HEK293 (cell line): ENCODE measurements around the gene SPAAR.

ENCODE experiments used
- CTCF ChIA-PET: fragments of 350-600 bp; formaldehyde crosslinking; extraction: SDS; loops from one replicate; lab custom pipeline; 2021; ENCODE audit warnings: antibody characterized with exemption; lab: Yijun Ruan, JAX
- POLR2A ChIA-PET: fragments of 300-600 bp; formaldehyde crosslinking; extraction: SDS; loops from one replicate; lab custom pipeline; 2020; ENCODE audit warnings: antibody characterized with exemption, inconsistent platforms; lab: Yijun Ruan, JAX
- H3K27ac ChIP-seq: fragments of 200-500 bp; sonication (Bioruptor generic); 2 replicates; pipeline ENCODE4 v1.5.1; 2014; ENCODE audit warnings: low read depth, low read length, control low read depth, inconsistent platforms; ENCODE audit errors: extremely low read depth
- H3K36me3 ChIP-seq, 2 experiments: fragments of 200-500 bp in 1 of 2; sonication (Bioruptor generic) in 1 of 2; 1 replicate in 1 of 2; 2 replicates in 1 of 2; pipeline ENCODE4 v1.5.1; 2014 to 2017; ENCODE audit warnings: inconsistent platforms in 2 of 2, low read length in 2 of 2; ENCODE audit not compliant: control insufficient read depth in 2 of 2, insufficient read depth in 1 of 2
- H3K4me1 ChIP-seq: fragments of 200-500 bp; sonication (Bioruptor generic); 2 replicates; pipeline ENCODE4 v1.5.1; 2014; ENCODE audit warnings: mild to moderate bottlenecking, low read length, inconsistent platforms; ENCODE audit not compliant: control insufficient read depth, insufficient read depth
- H3K4me3 ChIP-seq: 2 replicates; pipeline ENCODE4 v1.5.1; 2011; ENCODE audit warnings: low read depth, mild to moderate bottlenecking, control low read depth, low read length, moderate library complexity
- H3K9me3 ChIP-seq: fragments of 200-500 bp; sonication (Bioruptor generic); 2 replicates; pipeline ENCODE4 v1.5.1; 2014; ENCODE audit warnings: low read depth, low read length, inconsistent platforms; ENCODE audit not compliant: control insufficient read depth, insufficient read depth
- SP7 ChIP-seq: fragments of 450-650 bp; formaldehyde crosslinking; IDR thresholded peaks from 2 replicates; pipeline ENCODE4 v1.5.1; 2016; ENCODE audit warnings: missing biosample characterization, missing genetic modification characterization
- YY1 ChIP-seq: fragments of 450-650 bp; formaldehyde crosslinking; IDR thresholded peaks from 2 replicates; pipeline ENCODE4 v1.5.1; 2018; ENCODE audit warnings: missing biosample characterization, missing genetic modification characterization
- ZBTB20 ChIP-seq: fragments of 450-650 bp; formaldehyde crosslinking; IDR thresholded peaks from 2 replicates; pipeline ENCODE4 v1.5.1; 2016; ENCODE audit warnings: missing biosample characterization, missing genetic modification characterization
- ZNF140 ChIP-seq: fragments of 450-650 bp; formaldehyde crosslinking; IDR thresholded peaks from 2 replicates; pipeline ENCODE4 v1.5.1; 2016; ENCODE audit warnings: missing biosample characterization, missing genetic modification characterization
- ZNF239 ChIP-seq: fragments of 450-650 bp; formaldehyde crosslinking; IDR thresholded peaks from 2 replicates; pipeline ENCODE4 v1.5.1; 2016; ENCODE audit warnings: missing biosample characterization, missing genetic modification characterization
- ZNF335 ChIP-seq: fragments of 450-650 bp; formaldehyde crosslinking; conservative IDR thresholded peaks from 2 replicates; pipeline ENCODE4 v1.5.1; 2016; ENCODE audit warnings: missing biosample characterization, missing genetic modification characterization
- ZNF501 ChIP-seq: fragments of 450-650 bp; formaldehyde crosslinking; IDR thresholded peaks from 2 replicates; pipeline ENCODE4 v1.5.1; 2016; ENCODE audit warnings: missing biosample characterization, missing genetic modification characterization
- ZNF510 ChIP-seq: fragments of 450-650 bp; formaldehyde crosslinking; IDR thresholded peaks from 2 replicates; pipeline ENCODE4 v1.5.1; 2018; ENCODE audit warnings: mild to moderate bottlenecking, missing genetic modification characterization, missing biosample characterization; ENCODE audit not compliant: insufficient replicate concordance
- ZNF560 ChIP-seq: fragments of 450-650 bp; formaldehyde crosslinking; IDR thresholded peaks from 2 replicates; pipeline ENCODE4 v1.5.1; 2017; ENCODE audit warnings: missing biosample characterization, missing genetic modification characterization, borderline replicate concordance
- TF ChIP-seq, protein P1 (sequence below): fragments of 450-650 bp; formaldehyde crosslinking; IDR thresholded peaks from 2 replicates; pipeline ENCODE4 v1.5.1; 2016; ENCODE audit warnings: missing biosample characterization, missing genetic modification characterization
- TF ChIP-seq, protein P2 (sequence below): fragments of 450-650 bp; formaldehyde crosslinking; IDR thresholded peaks from 2 replicates; pipeline ENCODE4 v1.5.1; 2016; ENCODE audit warnings: missing biosample characterization, missing genetic modification characterization
- TF ChIP-seq, protein P3 (sequence below): fragments of 450-650 bp; formaldehyde crosslinking; IDR thresholded peaks from 2 replicates; pipeline ENCODE4 v1.5.1; 2016; ENCODE audit warnings: missing biosample characterization, missing genetic modification characterization, borderline replicate concordance
- TF ChIP-seq, protein P4 (sequence below): fragments of 450-650 bp; formaldehyde crosslinking; IDR thresholded peaks from 2 replicates; pipeline ENCODE4 v1.5.1; 2016; ENCODE audit warnings: missing biosample characterization, missing genetic modification characterization
- TF ChIP-seq, protein P5 (sequence below): fragments of 450-650 bp; formaldehyde crosslinking; IDR thresholded peaks from 2 replicates; pipeline ENCODE4 v1.5.1; 2016; ENCODE audit warnings: missing biosample characterization, missing genetic modification characterization

The SPAAR gene

DNA sequence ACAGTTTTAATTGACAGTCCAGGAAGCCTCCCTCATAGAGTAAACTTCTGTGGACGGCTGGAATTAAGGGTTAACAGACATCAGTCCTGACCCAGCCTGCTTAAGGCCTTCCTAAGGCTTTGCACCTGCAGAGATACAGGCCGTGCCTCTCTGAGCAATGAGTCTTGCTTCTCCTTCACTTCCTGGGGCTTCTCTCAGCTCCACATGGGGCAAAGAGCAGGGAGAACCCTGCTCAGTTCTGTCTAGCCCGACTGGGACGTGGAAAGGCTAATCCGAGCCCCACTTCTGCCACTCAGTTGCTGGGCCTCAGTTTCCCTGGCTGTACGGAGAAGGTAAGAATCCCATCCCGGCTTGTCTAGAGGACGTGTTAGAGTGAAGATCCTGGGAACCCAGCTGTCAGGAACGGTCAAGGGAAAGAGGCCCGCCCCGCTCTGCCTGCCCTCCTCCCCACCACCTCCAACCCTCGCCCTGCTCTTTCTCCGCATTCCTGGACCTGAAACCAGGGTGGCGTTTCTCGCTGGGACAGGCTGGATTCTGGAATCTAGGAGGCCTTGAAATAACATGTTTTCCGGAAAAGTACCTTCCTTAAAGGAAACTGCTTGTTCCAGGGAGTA, 6.5 kb downstream of the SPAAR start:
- no peaks in the 10 kb centered on the region for H3K9me3 ChIP-seq
- H3K27ac ChIP-seq, result no peak overlapping the region
- no peak overlapping the region for H3K4me3 ChIP-seq
- ChIA-PET POLR2A (no interaction called here), CTCF (no interaction called here)
- no peaks in the 10 kb centered on the region for H3K4me1 ChIP-seq
- H3K36me3 ChIP-seq, result no peaks in the 10 kb centered on the region
- TF ChIP-seq, protein P1, sequence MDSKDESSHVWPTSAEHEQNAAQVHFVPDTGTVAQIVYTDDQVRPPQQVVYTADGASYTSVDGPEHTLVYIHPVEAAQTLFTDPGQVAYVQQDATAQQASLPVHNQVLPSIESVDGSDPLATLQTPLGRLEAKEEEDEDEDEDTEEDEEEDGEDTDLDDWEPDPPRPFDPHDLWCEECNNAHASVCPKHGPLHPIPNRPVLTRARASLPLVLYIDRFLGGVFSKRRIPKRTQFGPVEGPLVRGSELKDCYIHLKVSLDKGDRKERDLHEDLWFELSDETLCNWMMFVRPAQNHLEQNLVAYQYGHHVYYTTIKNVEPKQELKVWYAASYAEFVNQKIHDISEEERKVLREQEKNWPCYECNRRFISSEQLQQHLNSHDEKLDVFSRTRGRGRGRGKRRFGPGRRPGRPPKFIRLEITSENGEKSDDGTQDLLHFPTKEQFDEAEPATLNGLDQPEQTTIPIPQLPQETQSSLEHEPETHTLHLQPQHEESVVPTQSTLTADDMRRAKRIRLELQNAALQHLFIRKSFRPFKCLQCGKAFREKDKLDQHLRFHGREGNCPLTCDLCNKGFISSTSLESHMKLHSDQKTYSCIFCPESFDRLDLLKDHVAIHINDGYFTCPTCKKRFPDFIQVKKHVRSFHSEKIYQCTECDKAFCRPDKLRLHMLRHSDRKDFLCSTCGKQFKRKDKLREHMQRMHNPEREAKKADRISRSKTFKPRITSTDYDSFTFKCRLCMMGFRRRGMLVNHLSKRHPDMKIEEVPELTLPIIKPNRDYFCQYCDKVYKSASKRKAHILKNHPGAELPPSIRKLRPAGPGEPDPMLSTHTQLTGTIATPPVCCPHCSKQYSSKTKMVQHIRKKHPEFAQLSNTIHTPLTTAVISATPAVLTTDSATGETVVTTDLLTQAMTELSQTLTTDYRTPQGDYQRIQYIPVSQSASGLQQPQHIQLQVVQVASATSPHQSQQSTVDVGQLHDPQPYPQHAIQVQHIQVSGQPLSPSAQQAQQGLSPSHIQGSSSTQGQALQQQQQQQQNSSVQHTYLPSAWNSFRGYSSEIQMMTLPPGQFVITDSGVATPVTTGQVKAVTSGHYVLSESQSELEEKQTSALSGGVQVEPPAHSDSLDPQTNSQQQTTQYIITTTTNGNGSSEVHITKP (tag by site-specific recombination), result no peak
- TF ChIP-seq ZNF501 (tag by site-specific recombination) (no peak), ZBTB20 (no peak), ZNF239 (no peak), ZNF335 (tag by site-specific recombination) (no peak), ZNF510 (tag by site-specific recombination) (no peak), YY1 (no peak), SP7 (tag by site-specific recombination) (no peak), ZNF560 (tag by site-specific recombination) (no peak), ZNF140 (tag by site-specific recombination) (no peak)
- TF ChIP-seq, protein P2, sequence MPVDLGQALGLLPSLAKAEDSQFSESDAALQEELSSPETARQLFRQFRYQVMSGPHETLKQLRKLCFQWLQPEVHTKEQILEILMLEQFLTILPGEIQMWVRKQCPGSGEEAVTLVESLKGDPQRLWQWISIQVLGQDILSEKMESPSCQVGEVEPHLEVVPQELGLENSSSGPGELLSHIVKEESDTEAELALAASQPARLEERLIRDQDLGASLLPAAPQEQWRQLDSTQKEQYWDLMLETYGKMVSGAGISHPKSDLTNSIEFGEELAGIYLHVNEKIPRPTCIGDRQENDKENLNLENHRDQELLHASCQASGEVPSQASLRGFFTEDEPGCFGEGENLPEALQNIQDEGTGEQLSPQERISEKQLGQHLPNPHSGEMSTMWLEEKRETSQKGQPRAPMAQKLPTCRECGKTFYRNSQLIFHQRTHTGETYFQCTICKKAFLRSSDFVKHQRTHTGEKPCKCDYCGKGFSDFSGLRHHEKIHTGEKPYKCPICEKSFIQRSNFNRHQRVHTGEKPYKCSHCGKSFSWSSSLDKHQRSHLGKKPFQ (tag by site-specific recombination), result no peak
- TF ChIP-seq, protein P3, sequence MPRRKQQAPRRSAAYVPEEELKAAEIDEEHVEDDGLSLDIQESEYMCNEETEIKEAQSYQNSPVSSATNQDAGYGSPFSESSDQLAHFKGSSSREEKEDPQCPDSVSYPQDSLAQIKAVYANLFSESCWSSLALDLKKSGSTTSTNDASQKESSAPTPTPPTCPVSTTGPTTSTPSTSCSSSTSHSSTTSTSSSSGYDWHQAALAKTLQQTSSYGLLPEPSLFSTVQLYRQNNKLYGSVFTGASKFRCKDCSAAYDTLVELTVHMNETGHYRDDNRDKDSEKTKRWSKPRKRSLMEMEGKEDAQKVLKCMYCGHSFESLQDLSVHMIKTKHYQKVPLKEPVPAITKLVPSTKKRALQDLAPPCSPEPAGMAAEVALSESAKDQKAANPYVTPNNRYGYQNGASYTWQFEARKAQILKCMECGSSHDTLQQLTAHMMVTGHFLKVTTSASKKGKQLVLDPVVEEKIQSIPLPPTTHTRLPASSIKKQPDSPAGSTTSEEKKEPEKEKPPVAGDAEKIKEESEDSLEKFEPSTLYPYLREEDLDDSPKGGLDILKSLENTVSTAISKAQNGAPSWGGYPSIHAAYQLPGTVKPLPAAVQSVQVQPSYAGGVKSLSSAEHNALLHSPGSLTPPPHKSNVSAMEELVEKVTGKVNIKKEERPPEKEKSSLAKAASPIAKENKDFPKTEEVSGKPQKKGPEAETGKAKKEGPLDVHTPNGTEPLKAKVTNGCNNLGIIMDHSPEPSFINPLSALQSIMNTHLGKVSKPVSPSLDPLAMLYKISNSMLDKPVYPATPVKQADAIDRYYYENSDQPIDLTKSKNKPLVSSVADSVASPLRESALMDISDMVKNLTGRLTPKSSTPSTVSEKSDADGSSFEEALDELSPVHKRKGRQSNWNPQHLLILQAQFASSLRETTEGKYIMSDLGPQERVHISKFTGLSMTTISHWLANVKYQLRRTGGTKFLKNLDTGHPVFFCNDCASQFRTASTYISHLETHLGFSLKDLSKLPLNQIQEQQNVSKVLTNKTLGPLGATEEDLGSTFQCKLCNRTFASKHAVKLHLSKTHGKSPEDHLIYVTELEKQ (tag by site-specific recombination), result no peak
- TF ChIP-seq, protein P4, sequence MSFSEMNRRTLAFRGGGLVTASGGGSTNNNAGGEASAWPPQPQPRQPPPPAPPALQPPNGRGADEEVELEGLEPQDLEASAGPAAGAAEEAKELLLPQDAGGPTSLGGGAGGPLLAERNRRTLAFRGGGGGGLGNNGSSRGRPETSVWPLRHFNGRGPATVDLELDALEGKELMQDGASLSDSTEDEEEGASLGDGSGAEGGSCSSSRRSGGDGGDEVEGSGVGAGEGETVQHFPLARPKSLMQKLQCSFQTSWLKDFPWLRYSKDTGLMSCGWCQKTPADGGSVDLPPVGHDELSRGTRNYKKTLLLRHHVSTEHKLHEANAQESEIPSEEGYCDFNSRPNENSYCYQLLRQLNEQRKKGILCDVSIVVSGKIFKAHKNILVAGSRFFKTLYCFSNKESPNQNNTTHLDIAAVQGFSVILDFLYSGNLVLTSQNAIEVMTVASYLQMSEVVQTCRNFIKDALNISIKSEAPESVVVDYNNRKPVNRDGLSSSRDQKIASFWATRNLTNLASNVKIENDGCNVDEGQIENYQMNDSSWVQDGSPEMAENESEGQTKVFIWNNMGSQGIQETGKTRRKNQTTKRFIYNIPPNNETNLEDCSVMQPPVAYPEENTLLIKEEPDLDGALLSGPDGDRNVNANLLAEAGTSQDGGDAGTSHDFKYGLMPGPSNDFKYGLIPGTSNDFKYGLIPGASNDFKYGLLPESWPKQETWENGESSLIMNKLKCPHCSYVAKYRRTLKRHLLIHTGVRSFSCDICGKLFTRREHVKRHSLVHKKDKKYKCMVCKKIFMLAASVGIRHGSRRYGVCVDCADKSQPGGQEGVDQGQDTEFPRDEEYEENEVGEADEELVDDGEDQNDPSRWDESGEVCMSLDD (tag by site-specific recombination), result no peak
- TF ChIP-seq, protein P5, sequence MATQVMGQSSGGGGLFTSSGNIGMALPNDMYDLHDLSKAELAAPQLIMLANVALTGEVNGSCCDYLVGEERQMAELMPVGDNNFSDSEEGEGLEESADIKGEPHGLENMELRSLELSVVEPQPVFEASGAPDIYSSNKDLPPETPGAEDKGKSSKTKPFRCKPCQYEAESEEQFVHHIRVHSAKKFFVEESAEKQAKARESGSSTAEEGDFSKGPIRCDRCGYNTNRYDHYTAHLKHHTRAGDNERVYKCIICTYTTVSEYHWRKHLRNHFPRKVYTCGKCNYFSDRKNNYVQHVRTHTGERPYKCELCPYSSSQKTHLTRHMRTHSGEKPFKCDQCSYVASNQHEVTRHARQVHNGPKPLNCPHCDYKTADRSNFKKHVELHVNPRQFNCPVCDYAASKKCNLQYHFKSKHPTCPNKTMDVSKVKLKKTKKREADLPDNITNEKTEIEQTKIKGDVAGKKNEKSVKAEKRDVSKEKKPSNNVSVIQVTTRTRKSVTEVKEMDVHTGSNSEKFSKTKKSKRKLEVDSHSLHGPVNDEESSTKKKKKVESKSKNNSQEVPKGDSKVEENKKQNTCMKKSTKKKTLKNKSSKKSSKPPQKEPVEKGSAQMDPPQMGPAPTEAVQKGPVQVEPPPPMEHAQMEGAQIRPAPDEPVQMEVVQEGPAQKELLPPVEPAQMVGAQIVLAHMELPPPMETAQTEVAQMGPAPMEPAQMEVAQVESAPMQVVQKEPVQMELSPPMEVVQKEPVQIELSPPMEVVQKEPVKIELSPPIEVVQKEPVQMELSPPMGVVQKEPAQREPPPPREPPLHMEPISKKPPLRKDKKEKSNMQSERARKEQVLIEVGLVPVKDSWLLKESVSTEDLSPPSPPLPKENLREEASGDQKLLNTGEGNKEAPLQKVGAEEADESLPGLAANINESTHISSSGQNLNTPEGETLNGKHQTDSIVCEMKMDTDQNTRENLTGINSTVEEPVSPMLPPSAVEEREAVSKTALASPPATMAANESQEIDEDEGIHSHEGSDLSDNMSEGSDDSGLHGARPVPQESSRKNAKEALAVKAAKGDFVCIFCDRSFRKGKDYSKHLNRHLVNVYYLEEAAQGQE (tag by site-specific recombination), result no peak
